Stimulated activated CD8-positive, alpha-beta memory T cell treated with anti-CD3 and anti-CD28 coated beads, Interleukin-12 subunit alpha, Interleukin-12 subunit beta, amount 100 ng/mL, for 24 hours (primary cell): ENCODE results near the gene TFDP2.
"Not testable (repeated sequence)": the region's sequence is repeated elsewhere in the genome, so short reads cannot be mapped to it uniquely, and the experiment has no call there.

Experiments used
- DNase-seq: peaks from one replicate; pipeline ENCODE4 v3.0.0-alpha.2; 2020; ENCODE audit errors: extremely low read depth

Gene TFDP2

GRCh38 chr3:142127941-142128658 is 21.2 kb downstream of the TFDP2 start:
- DNase-seq, result no peak

- DNase-seq, result no peak
Measured at GRCh38 chr3:142124243-142124642, 25.1 kb downstream of the TFDP2 start.

DNA sequence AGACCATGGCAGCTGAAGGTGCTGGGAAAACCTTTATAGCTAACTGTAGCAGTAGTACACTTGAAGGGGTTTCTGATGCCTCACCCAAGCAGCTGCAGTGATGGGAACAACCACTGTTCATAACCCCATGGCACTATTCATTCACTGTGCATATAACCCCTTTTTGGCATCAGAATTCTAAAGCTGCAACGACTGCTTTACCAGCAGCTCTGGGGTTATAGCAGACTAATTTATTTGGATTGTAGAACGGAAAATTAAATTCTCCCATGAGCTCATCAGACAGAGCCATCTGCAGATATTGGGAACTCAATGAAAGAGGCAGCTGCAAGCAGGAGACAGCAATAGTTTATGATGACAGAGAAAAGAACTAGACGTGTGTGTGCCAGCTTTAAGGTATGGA is 28.6 kb downstream of the TFDP2 start:
- DNase-seq, result no peak

- no peak for DNase-seq
Measured at GRCh38 chr3:142118911-142119310, 30.4 kb downstream of the TFDP2 start.

- no peak for DNase-seq
Measured at GRCh38 chr3:142117056-142117851, 32.1 kb downstream of the TFDP2 start.

- DNase-seq, result no peak
Measured at GRCh38 chr3:142115867-142116668, 33.3 kb downstream of the TFDP2 start.

- no peak for DNase-seq
Measured at GRCh38 chr3:142112601-142113000, 36.7 kb downstream of the TFDP2 start.

DNA sequence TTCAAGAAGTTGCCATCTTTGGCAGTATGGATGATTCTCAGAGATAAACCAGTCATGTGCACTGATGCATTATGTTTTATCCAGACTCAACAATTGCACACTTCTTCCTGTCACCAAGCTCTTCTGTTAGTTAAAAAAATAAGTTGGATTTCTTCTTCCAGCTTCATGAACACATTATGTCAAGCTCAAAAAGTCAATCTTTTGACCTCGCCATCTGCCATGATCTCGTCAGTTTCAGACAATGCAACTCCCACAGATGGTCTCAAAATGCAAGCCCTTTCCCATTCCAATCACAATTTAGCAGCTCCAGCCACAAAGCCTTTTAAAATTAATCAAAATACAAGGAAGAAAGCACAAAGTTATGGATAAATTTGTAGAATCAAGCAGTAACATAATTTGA is 42.8 kb downstream of the TFDP2 start:
- DNase-seq, result no peak

DNA sequence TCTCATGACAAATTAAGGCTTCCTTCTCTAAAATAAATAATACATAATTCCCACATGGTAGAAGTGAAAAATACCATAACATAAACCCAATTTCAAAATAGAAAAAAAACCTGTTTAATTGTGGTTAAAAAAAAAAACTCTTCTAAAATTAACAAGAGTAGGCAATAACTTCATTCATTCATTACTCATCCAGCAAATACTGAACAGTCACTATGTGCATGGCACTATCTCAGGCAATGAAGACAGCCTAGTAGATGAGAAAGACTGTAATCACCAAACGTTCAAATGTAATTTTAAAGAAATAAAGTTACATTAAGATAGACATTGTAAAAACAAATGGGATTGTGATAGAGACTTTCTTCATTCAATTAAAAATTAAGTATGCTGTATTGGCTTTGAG is 43.4 kb downstream of the TFDP2 start:
- DNase-seq, result no peak

DNA sequence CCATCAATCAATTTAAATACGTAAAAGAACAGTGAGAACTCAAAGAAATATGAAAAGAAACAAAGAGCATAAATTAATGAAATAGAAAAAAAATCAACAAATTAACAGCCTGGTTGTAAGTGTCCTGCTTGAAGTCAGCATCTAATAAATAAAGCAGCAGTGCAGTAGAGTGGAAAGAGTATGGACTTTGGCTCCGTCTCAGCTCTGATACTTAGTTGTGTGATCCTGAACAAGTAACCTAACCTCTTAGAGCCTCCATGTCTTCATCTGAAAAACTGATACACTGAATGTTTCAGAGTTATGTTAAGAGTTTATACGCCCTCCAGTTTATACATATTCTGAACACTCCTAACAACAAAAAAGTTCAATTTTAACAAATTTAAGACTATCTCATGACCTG is 44.6 kb downstream of the TFDP2 start:
- DNase-seq, result no peak

- DNase-seq, result no peak
Measured at GRCh38 chr3:142098964-142099363, 50.4 kb downstream of the TFDP2 start.

- DNase-seq, result no peak
Measured at GRCh38 chr3:142097099-142097843, 52.1 kb downstream of the TFDP2 start.

- DNase-seq, result no peak
Measured at GRCh38 chr3:142095841-142096240, 53.5 kb downstream of the TFDP2 start.

GRCh38 chr3:142088925-142089324 is 60.4 kb downstream of the TFDP2 start:
- not testable (repeated sequence) for DNase-seq

GRCh38 chr3:142088522-142088921 is 60.8 kb downstream of the TFDP2 start:
- DNase-seq, result no peak

- DNase-seq, result no peak
Measured at GRCh38 chr3:142087676-142088075, 61.7 kb downstream of the TFDP2 start.

DNA sequence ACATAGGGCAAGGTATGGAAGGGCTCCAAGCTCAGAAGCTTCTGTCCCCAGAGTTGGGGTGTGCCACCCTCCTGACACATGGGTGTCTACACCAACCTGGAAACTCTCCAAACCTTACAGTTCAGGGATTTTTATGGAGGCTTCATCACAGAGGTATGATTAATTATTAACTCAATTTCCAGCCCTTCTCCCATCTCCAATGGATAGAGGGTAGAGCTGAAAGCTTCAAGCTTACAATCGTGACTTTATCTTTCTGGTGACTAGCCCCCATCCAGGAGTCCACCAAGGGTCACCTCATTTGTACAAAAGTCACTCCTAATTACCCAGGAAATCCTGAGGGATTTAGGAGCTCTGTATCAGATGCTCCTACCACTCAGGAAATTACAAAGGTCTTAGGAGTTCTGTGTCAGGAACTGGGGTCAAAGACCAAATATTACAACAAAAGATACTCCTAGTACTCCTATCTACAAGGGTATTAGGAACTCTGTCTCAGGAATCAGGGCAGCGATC is 62.7 kb downstream of the TFDP2 start:
- DNase-seq, result no peak

DNA sequence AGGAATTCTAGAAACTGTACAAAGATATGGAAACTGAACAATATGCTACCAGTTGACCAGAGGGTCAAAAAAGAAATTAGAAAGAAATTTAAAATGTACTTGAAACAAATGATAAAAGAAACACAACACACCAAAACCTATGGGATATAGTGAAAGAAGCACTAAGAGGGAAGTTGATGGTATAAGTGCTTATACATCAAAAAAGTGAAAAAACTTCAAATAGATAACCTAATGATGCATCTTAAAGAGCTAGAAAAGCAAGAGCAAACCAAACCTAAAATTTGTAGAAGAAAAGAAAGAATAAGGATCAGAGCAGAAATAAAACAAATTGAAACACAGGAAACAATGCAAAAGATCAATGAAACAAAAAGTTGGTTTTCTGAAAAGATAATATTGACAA is 68.2 kb downstream of the TFDP2 start:
- no peak for DNase-seq

DNA sequence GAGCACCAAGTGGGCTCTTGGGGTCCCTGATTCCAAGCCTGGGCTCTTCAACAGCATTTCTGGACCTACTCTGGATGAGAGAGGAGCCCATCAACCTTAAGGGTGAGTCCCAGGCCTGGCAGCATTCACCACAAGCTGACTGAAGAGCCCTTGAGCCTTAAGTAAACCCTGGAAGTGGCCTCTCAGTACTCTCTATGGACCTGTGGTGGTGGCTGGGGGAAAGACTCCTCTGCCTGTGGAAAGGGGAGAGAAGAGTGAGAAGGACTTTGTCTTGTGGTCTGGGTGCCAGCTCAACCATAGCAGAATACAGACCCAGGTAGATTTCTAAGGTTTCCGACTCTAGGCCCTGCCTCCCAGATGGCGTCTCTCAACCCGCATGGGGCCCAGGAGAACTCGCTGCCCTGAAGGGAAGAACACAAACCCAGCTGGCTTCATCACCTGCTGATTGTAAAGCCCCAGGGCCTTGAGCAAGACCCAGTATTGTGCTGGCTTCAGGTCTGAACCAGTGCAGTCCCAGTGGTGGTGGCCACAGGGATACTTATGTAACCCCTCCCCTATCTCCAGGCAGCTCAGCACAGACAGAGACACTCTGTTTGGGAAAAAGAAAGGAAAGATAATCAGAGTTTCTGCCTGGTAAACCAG is 71.4 kb downstream of the TFDP2 start:
- no peak for DNase-seq

DNA sequence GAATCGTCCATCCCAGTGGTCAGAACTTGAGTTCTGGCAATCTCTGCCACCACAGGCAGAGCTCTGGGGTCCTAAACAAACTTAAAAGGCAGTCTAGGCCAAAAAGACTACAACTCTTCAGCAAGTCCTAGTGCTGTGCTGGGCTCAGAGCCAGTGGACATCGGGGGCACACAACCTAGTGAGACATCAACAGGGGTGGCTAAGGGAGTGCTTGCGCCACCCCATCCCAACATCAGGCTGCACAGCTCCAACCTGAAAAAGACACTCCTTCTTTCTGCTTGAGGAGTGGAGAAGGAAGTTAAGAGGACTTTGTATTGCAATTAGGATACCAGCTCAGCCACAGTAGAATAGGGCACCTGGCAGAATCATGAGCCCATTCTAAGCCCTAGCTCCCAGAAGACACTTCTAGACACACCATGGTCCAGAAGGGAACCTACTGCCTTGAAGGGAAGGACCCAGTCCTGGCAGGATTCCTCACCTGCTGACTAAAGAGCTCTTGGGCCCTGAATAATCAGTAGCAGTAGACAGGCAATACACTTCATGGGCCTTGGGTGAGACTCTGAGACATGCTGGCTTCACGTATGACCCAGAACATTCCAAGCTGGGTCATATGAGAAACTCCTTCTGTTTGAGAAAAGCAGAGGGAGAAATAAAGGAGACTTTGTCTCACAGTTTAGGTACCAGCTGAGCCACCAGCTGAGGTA is 72.0 kb downstream of the TFDP2 start:
- DNase-seq, result no peak
